K562 (cell line): ENCODE results near the gene DGCR8. TPM values are rescaled to one million over a fixed set of nuclear protein-coding genes. Genes with fewer than 3 reads are reported as not detected.

Source experiments
- CAMTA2 ChIP-seq: fragments of 250-450 bp; sonication (Bioruptor Pico); conservative IDR thresholded peaks from 2 replicates; pipeline ENCODE4 v1.5.1; 2022
- ELF2 ChIP-seq: fragments of 250-450 bp; sonication (Bioruptor Pico); IDR thresholded peaks from 2 replicates; pipeline ENCODE4 v1.5.0; 2021; ENCODE audit warnings: mild to moderate bottlenecking
- HDAC8 ChIP-seq: fragments of 450-650 bp; IDR thresholded peaks from 2 replicates; pipeline ENCODE4 v1.6.1; 2016; ENCODE audit warnings: mild to moderate bottlenecking, missing genetic modification characterization, moderate library complexity, missing compliant biosample characterization
- HNRNPLL ChIP-seq: fragments of 200-400 bp; formaldehyde crosslinking; IDR thresholded peaks from 2 replicates; pipeline ENCODE4 v1.6.1; 2017; ENCODE audit warnings: low read length, low read depth, mild to moderate bottlenecking; ENCODE audit not compliant: poor library complexity, severe bottlenecking
- KDM5B ChIP-seq: fragments of 200-600 bp; sonication (generic); IDR thresholded peaks from 2 replicates; pipeline ENCODE4 v1.6.1; 2012; ENCODE audit warnings: low read depth, mild to moderate bottlenecking, moderate library complexity, low read length, control low read depth, inconsistent platforms; ENCODE audit not compliant: insufficient replicate concordance
- KHSRP ChIP-seq: fragments of 450-650 bp; IDR thresholded peaks from 2 replicates; pipeline ENCODE4 v1.6.1; 2017
- NUFIP1 ChIP-seq: fragments of 450-650 bp; IDR thresholded peaks from 2 replicates; pipeline ENCODE4 v1.6.1; 2018; ENCODE audit not compliant: partially characterized antibody
- PCBP1 ChIP-seq: fragments of 200-400 bp; formaldehyde crosslinking; IDR thresholded peaks from 2 replicates; pipeline ENCODE4 v1.6.1; 2018; ENCODE audit warnings: mild to moderate bottlenecking, low read depth, low read length; ENCODE audit not compliant: poor library complexity, severe bottlenecking
- RBBP5 ChIP-seq: fragments of 200-600 bp; sonication (generic); IDR thresholded peaks from 2 replicates; pipeline ENCODE4 v1.6.1; 2012; ENCODE audit warnings: borderline replicate concordance, mild to moderate bottlenecking, low read length, control low read depth, inconsistent platforms; ENCODE audit not compliant: insufficient read depth, poor library complexity, severe bottlenecking
- SETDB1 ChIP-seq: IDR thresholded peaks from one replicate; pipeline ENCODE4 v1.6.1; 2012; ENCODE audit warnings: low read length, control low read depth, inconsistent platforms
- TRIM24 ChIP-seq, 2 experiments: fragments of 450-650 bp; IDR thresholded peaks; 2 replicates each; pipeline ENCODE4 v1.6.1; 2016
- ZNF121 ChIP-seq: sonication (generic); formaldehyde crosslinking; conservative IDR thresholded peaks from 2 replicates; pipeline ENCODE4 v1.8.0; 2022; ENCODE audit warnings: missing genetic modification reagents
- ZNF184 ChIP-seq: sonication (generic); formaldehyde crosslinking; IDR thresholded peaks from 2 replicates; pipeline ENCODE4 v1.5.0; 2020; ENCODE audit warnings: missing genetic modification reagents
- ZNF830 ChIP-seq: fragments of 250-450 bp; sonication (Bioruptor Pico); IDR thresholded peaks from 2 replicates; pipeline ENCODE4 v1.5.0; 2021; ENCODE audit warnings: mild to moderate bottlenecking
- polyA plus RNA-seq, 8 experiments: library from polyadenylated mRNA; depleted of rRNA in 4 of 8; stranded (reverse) in 5 of 8; unstranded in 3 of 8; fragments of >200 nt; fragmentation: Nextera tagmentation in 2 of 8; fragmentation: Illumina TruSeq in 1 of 8; extraction: Ambion mirVana in 2 of 8; extraction: Trizol in 1 of 8; gene quantifications; 2 replicates each; pipeline versions ENCODE4 v1.2.1 to v1.2.3, GENCODE V29; 2011 to 2014; ENCODE audit warnings: inconsistent platforms in 1 of 8, missing spikeins in 1 of 8
- total RNA-seq, 7 experiments: library from RNA; depleted of rRNA in 6 of 7; stranded (reverse); fragments of >200 nt in 6 of 7; fragmentation: Illumina TruSeq in 2 of 7; extraction: Trizol in 2 of 7; gene quantifications; 2 replicates each; pipeline versions ENCODE4 v1.2.1 to v1.2.3, GENCODE V29; 2011 to 2021; ENCODE audit warnings: low replicate concordance in 1 of 7

The DGCR8 gene
- total and polyA plus RNA-seq, 9 of the 15 experiments (the other 6 are each of a cell fraction or from before 2014, with no cell fraction given) = 5.9 to 144 (median 80.1) TPM

GRCh38 chr22:20053407-20054033, 26.5 kb upstream of the DGCR8 start (continued):
- TF ChIP-seq KHSRP (no peak), ZNF121 (CRISPR knock-in tag) (no peak), CAMTA2 (CRISPR knock-in tag) (0 out of 2 replicates have a peak, but pooled peaks have one; percentile 57), ZNF830 (CRISPR knock-in tag) (0 out of 2 replicates have a peak, but pooled peaks have one; percentile 71), KDM5B (peak; percentile 41), HNRNPLL (no peak), HDAC8 (tag) (no peak), TRIM24 (IDR thresholded peaks at IDR 0.05) (no peak), NUFIP1 (no peak), ZNF184 (CRISPR knock-in tag) (no peak), ELF2 (CRISPR knock-in tag) (peak; percentile 26; the same call in 1 of the 2 replicates), SETDB1 (peak; percentile 8), RBBP5 (peak; percentile 48), PCBP1 (no peak)
